ENCODE results near the gene DFFA.
"Not testable (repeated sequence)": the region's sequence is repeated elsewhere in the genome, so short reads cannot be mapped to it uniquely, and the experiment has no call there.

Gene DFFA

GRCh38 chr1:10506046-10506676 lies 33.8 kb upstream of the DFFA start:
- not testable (repeated sequence) for DNase-seq (ENCODE audit: low read depth in 2 of 2)

DNA sequence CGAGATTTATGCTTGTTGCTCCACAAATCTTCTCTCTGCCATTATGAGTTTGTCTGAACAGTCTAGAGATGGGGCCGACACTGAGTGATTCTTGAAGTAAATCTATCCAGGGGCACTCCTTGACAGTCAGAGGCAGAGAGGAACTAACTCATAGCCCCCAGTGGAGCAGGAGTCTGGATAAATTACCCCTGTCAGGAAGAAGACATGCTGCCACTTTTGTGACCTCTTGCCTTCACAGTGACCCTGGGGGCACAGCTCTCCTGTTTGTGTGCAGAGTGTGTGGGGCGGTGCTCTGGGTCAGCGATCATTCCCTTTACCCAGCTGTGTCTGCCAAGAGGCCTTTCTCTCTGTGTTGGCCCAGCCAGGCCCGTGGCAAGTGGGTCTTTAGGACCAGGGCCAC lies 31.9 kb upstream of the DFFA start:
- DNase-seq (ENCODE audit: low read depth in 2 of 2) = no peak

DNA sequence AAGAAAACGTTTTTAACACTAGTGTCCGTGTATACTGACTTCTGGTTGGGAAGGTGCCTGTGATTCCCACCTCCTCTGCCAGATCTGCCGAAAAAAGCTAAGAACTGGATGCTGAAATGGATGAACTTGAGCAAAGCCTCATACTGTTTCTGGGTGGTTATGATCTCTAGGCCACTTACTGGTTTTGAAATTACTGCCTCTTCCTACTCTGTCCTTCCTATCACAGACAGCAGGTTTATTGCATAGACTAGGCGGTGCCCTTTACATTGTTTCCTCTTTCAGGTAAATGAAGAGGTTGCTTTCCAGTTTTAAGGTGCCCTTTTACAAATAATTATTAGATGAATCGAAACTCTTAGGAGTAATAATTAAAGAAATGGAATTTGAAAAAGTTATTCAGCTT lies 29.9 kb upstream of the DFFA start:
- DNase-seq (ENCODE audit: low read depth in 2 of 2) = no peak

DNA sequence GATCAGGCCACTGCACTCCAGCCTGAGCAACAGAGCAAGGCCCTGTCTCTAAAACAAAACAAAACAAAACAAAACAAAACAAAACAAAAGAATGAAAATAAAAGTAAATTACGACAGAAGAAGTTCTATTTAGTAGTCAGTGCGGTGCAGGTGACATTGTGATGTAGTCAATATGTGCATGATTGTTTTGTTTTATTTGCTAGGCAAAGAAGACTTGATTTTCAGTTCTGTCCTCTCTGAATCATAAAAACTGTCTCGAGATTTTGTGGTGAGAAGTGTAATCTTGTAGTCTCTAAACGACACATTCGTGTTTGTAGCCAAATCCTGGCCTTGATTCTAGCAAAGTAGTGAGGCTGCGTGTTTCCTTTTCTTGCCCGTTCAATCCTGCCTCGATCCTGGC lies 25.9 kb upstream of the DFFA start:
- DNase-seq (ENCODE audit: low read depth in 2 of 2) = no peak

DNA sequence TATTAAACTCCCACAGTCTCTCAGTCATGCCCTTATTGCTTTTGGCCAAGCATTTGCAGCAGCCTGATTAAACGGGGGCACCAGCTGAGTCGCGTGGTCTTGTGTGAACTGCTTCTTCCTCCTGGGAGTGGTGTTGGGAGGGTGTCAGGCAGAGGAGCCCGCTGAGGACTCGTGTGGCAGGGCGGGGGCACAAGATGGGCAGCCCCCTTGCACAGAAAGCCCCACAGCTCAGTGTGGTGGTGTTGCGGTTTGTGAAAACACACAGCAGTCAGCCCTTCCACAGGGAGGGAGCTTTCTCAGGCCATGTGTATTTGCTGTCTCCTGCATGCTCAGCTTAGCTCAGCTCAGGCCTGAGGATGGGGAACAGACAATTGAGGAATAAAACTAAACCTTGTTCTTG lies 24.8 kb upstream of the DFFA start:
- no peak for DNase-seq (ENCODE audit: low read depth in 2 of 2)

- no peak for DNase-seq (ENCODE audit: low read depth in 2 of 2)
Observed at GRCh38 chr1:10495952-10496351, 23.6 kb upstream of the DFFA start.

GRCh38 chr1:10495475-10495817 lies 23.1 kb upstream of the DFFA start:
- no peak for DNase-seq (ENCODE audit: low read depth in 2 of 2)

DNA sequence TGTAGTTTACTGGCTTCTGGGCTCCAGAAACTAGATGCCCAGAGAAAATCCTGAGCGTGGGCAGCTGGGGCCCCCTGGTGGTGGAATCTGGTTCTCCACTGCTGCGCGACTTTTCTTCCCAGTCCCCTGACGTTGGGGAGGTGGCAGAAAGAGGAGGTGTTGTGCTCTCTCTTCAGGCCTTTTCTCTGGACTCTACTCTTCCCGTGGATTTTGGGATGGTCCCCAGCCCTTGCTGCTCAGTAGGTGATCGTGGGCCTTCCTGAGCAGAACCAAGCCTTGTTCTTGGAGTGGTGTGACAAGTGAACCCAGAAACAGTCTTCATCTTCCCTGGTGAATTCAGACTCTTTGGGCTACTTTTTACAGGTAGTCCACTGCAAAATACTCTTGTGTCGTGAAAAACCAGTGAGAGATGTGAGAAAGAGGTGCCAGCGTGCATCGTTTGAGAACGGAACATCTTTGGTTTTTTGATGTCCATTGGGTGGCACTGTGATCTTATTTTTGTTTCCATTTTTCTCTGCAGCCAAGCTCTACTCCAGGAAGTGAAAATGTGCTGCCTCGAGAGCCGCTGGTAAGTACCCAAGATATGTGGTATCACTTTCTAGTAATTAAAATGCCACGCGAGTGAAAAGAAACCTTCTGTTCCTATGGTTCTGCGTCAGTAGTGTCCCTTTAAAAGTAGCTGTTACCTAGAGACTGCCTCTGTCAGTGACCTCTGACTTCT lies 22.6 kb upstream of the DFFA start:
- DNase-seq (ENCODE audit: low read depth in 2 of 2) = peak; percentile 74 to 79

- DNase-seq (ENCODE audit: low read depth in 2 of 2) = no peak
Observed at GRCh38 chr1:10494418-10494753, 22.1 kb upstream of the DFFA start.

DNA sequence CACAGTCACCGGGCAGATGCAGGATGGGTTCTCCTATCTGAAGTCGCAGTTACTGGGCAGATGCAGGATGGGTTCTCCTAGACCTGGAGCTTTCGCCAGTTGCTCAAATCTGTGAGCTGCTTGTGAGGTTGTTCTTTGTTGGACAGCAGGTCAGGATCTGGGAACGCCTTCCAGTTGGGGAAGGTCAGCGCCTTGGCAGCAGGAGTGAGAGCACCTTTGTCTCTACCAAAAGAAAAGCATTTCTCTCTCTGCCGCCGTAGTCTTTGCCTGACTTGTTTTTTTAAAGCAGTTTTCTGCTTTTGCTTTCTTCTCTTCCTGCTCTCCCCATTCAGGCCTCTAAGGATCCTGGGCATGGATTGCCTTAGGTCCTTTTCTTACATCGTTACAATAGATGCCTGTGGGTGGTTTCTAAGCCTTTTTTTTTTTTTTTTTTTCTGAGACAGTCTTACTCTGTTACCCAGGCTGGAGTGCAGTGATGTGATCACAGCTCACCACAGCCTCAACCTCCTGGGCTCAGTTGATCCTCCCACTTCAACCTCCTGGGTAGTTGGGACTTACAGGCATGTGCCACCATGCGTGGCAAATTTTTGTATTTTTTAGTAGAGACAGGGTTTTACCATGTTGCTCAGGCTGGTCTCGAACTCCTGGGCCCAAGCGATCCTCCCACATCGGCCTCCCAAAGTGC lies 18.1 kb upstream of the DFFA start:
- DNase-seq (ENCODE audit: low read depth in 2 of 2) = no peak

GRCh38 chr1:10489291-10490055 lies 17.1 kb upstream of the DFFA start:
- no peak for DNase-seq (ENCODE audit: low read depth in 2 of 2)

GRCh38 chr1:10484521-10484920 lies 12.2 kb upstream of the DFFA start:
- DNase-seq (ENCODE audit: low read depth in 2 of 2) = no peak

DNA sequence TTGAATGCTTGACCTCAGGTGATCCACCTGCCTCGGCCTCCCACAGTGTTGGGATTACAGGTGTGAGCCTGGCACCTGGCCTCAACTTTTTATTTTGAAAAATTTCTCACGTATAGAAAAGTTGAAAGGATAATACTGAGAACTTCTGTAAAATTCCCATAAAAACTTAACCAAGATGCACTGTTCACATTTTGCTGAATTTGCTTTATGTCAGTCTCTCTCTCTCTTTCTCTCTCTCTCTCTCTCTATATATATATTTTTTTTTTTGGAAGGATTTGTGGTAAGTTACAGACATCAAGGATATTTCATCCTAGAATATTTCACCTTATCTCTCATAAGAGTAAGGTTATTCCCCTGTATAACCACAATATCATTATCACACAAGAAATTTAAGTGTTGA lies 8.3 kb upstream of the DFFA start:
- no peak for DNase-seq (ENCODE audit: low read depth in 2 of 2)

GRCh38 chr1:10479296-10479695 lies 7.0 kb upstream of the DFFA start:
- DNase-seq (ENCODE audit: low read depth in 2 of 2) = no peak

DNA sequence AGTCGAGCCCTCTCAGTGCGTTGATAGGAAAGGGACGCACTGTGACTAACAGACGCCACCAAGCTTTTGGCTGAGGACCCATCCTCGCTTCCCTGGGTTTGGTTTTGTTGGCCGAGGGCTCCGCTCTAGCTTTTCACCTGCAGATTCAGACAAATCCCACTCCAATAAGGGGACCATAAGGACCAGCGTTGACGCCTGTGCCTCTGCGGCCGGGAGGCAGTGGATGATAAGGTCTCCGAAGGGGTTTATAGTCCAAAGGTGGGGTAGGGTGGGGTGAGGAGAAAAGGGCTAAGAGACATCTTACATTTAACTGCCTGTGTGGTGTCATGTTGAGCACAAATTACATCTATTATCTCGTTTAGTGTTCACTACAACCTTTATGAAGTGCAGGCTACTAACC lies 3.2 kb upstream of the DFFA start:
- DNase-seq (ENCODE audit: low read depth in 2 of 2) = no peak

- DNase-seq (ENCODE audit: low read depth in 2 of 2) = peak; percentile 78 to 81
Observed at GRCh38 chr1:10474613-10475507, 2.5 kb upstream of the DFFA start, which contains the start of gene PEX14. Gene PEX14 (plus strand): TSS chr1:10474950. CDS start chr1:10474967, 17 bp downstream.

GRCh38 chr1:10474309-10474612 lies 1.9 kb upstream of the DFFA start:
- not testable (repeated sequence) for DNase-seq (ENCODE audit: low read depth in 2 of 2)

- no peak for DNase-seq (ENCODE audit: low read depth in 2 of 2)
Observed at GRCh38 chr1:10473145-10473765, 926 bp upstream of the DFFA start.

DNA sequence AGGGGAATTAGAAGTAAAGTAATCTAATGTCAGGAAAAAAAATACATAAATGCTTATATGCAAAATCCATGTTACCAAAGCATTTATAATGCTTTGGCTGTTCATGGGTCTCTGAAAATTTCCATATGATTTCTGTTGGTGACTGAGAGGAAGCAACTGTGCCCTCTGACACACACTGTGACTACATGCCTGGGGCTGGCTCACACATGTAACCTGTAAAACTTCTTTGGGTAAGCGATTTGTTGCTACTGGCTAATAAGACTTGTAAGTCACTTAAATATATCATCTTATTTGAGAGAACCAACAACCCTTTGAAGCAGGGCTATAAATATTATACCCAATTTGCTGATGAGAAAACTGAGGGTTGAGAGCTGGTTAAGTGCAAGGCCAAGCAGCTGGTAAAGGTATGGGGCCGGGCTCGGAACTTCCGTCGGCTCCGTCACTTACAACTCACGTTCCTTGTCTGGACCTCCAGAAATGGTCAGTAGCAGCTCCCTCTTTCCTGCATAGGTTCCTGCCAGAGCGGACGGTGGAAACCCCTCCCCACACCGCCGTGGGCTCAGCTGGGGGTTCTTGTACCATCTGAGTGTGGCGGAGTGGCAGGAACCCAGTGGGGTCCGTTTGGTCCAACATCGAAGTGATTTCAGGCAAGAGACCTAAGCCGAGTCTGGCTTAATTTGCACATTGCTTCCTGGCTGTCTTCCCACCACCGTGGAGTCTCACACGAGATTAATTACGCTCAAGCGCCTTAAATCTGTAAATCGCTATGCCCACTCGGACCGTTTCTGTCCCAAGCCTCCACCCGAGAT lies 714 bp downstream of the DFFA start:
- DNase-seq (ENCODE audit: low read depth in 2 of 2) = no peak

- no peak for DNase-seq (ENCODE audit: low read depth in 2 of 2)
Observed at GRCh38 chr1:10470043-10470442, 2.3 kb downstream of the DFFA start.
